HG02885 (cell line): Measurements from ENCODE around the gene ACTR3C.
"Not testable (repeated sequence)": the region's sequence is repeated elsewhere in the genome, so short reads cannot be mapped to it uniquely, and the experiment has no call there.

ENCODE experiments used
- ATAC-seq: cut with Tn5 transposase; IDR thresholded peaks from one replicate; pipeline ENCODE4 v1.9.1; 2021; ENCODE audit warnings: mild to moderate bottlenecking; ENCODE audit not compliant: unreplicated experiment, poor library complexity

Gene ACTR3C

GRCh38 chr7:150287815-150288214 lies 35.5 kb downstream of the ACTR3C start:
- not testable (repeated sequence) for ATAC-seq

- ATAC-seq: peak; percentile 55
These were observed 37.2 kb downstream of the ACTR3C start for GRCh38 chr7:150285849-150286754.

- not testable (repeated sequence) for ATAC-seq
These were observed 39.7 kb downstream of the ACTR3C start for GRCh38 chr7:150283608-150284007.

- not testable (repeated sequence) for ATAC-seq
These were observed 40.2 kb downstream of the ACTR3C start for GRCh38 chr7:150283111-150283510.

- ATAC-seq: not testable (repeated sequence)
These were observed 41.5 kb downstream of the ACTR3C start for GRCh38 chr7:150281681-150282403.

DNA sequence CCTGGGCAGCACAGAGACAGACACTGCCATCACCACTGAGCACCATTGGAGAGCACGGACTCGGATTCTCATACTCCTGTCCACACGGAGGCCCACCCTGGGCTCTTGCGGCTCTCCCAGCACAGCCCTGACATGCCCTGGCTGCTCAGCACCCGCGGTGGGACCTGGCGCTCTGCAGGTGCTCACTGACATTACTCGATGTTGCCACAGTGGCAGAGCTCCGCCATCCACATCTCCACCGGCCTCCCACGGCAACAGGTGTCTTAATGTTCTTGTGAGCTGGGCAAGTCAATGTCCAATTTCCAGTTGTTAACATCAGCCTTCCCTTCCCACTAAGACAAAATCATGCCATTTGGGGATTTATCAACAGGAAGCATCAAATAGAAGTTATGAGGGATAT lies 45.0 kb downstream of the ACTR3C start:
- ATAC-seq: not testable (repeated sequence)

GRCh38 chr7:150276132-150276695 lies 47.1 kb downstream of the ACTR3C start:
- peak; percentile 63 for ATAC-seq

GRCh38 chr7:150271898-150272297 lies 51.4 kb downstream of the ACTR3C start:
- not testable (repeated sequence) for ATAC-seq

GRCh38 chr7:150270101-150270824 lies 53.1 kb downstream of the ACTR3C start:
- not testable (repeated sequence) for ATAC-seq

DNA sequence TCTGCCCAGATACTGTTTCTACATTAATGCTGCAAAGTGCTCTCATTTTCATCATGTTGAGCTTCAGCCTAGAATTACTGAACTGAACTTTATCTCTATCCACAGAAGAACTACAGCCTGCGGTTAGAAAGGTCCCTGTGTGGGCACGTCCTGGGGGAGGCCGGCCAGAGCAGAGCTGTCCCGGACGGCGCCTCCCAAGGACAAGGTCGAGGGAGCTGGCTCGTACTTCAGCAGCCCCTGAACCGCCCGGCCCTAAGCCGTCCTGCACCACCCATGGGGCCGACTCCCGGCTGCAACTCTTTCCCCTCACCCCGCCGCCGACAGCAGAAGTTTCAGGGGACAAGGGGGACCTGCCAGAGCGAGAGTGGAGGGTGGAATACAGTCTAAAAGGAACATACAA lies 54.5 kb downstream of the ACTR3C start:
- not testable (repeated sequence) for ATAC-seq

- not testable (repeated sequence) for ATAC-seq
These were observed 55.1 kb downstream of the ACTR3C start for GRCh38 chr7:150268287-150268686.

DNA sequence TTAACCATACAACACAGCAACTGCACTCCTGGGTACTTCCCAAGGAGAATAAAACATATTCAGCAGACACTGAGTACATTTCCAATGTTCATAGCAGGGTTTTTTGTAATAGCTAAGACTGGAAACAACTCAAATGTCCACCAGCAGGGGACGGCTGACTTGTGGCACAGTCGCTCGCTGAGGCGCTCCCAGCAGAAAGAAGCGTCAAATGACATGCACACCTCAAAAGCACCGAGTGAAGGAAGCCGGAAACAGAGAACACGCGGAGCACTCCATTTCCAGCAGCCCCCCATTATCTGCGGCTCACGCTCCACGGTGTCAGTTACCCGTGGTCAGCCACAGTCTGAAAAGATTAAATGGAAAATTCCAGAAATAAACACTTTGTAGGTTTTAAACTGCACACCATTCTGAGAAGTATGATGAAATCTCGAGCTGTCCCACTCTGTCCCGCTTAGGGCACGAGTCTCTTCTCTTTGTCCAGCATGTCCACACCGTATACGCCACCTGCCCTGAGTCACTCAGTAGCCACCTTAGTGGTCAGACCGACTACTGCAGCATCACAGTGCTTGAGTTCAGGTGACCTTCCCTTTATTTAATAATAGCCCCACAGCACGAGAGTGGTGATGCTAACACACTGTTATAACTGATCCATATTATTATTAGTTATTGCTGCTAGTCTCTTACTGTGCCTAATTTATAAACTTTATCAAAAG lies 56.2 kb downstream of the ACTR3C start:
- ATAC-seq: not testable (repeated sequence)

DNA sequence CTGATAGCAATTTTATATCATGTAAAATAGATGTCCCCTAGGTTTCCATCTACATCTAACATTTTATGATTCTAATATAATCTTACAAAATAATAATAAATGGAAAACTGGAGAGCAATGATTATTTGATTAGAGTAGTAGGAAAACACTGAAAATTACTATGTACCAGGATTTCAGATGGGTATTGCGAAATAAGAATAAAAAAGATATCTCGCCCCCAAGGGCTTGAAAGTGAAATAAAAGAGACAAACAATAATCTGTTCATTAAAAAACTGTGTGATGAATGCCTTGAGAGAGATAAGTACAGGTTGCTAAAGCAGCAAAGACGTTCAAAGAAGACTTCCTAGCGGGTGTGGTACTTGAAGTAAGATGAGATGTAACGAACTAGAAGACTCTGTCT lies 60.7 kb downstream of the ACTR3C start:
- ATAC-seq: not testable (repeated sequence)

DNA sequence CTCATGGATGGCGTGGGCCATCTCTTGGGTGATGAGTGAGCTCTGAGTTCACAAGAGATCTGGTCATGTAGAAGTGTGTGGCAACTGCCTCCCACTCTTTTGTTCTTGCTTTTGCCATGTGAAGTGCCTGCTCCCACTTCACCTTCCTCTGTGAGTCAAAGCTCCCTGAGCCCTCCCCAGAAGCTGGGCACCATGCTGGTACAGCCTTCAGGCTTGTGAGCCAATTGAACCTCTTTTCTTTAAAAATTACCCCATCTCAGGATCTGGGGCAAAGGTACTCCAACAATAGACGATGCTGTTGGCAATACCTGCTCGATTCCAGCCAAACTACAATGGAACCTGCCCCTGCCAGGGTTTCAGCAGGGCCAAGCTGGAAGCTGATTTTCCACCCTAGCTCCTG lies 75.6 kb downstream of the ACTR3C start:
- not testable (repeated sequence) for ATAC-seq

- not testable (repeated sequence) for ATAC-seq
These were observed 78.1 kb downstream of the ACTR3C start for GRCh38 chr7:150245208-150245607.

DNA sequence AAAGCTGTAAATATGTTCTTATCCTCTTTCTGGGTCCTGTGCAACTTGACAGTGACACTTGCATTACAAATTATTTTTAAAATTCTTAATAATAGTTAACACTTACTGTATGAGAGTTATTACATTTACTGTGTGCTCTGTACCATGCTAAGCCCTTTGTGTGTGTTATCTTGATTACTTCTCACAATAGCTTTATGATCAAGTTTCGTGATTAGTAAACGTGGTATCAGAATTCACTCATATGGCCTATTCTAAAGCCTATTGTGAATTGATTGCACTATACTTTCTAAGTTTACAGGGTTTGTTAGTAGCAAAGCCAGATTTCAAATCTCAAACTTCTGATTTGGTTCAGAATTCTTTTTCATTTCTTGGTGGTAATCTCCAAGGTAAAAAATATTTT lies 80.4 kb downstream of the ACTR3C start:
- not testable (repeated sequence) for ATAC-seq

GRCh38 chr7:150225444-150225843 lies 97.9 kb downstream of the ACTR3C start:
- not testable (repeated sequence) for ATAC-seq

- ATAC-seq: not testable (repeated sequence)
These were observed 101.0 kb downstream of the ACTR3C start for GRCh38 chr7:150222083-150222972.
